Measurements from ENCODE around the gene COPZ1.

Gene COPZ1

GRCh38 chr12:54398218-54398617 is 73.3 kb downstream of the COPZ1 start:
- no peak for DNase-seq (ENCODE audit: low spot score)

GRCh38 chr12:54398995-54399793 is 74.3 kb downstream of the COPZ1 start:
- DNase-seq (ENCODE audit: low spot score) = peak; percentile 89

- no peak for DNase-seq (ENCODE audit: low spot score)
These were observed 76.2 kb downstream of the COPZ1 start for GRCh38 chr12:54401119-54401518.

Measured in AG08396 (cell line).